ENCODE data around the gene SLC22A6. TPM values are rescaled to one million over a fixed set of nuclear protein-coding genes. Genes with fewer than 3 reads are reported as not detected.

SLC22A6 gene
- total RNA-seq, 1 donor = not detected

DNA sequence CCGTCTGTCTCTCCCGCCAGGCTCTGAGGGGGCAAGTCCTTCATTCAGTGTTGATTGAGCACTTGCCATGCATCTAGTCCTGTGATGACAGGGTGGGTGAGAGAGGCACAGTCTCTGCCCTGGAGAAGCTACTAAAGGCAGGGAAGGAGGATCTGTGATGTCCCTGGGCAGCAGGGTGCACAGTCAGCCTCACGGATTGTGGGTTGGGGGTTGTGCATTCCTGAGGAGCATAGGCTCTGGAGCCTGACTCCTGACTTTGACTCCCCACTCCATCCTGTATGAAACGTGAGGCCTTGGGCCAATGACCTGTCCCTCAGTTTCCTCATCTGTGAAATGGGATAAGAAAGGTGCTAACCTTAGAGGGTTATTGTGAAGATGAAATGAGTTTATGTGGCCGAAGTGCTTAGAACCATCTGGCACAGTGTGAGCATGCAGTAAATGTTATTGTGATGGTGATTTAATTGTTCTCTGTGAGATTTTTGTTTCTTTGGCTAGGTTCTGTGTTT lies 26.2 kb upstream of the SLC22A6 start:
- no peaks in the 10 kb centered on the region for H3K79me2 ChIP-seq (ENCODE audit: insufficient read depth, low read length)
- no peaks in the 10 kb centered on the region for H3K9me3 ChIP-seq (ENCODE audit: low read depth, low read length)
- H4K20me1 ChIP-seq (ENCODE audit: insufficient read depth, low read length) = no peaks in the 10 kb centered on the region
- no peak overlapping the region for H3K4me3 ChIP-seq (ENCODE audit: insufficient read depth, low read length)
- peaks cover 4% of the 10 kb centered on the region for H3K27me3 ChIP-seq (ENCODE audit: insufficient read depth, low read length)
- peak; percentile 8 for DNase-seq (ENCODE audit: insufficient read length, low spot score, missing footprints)
- H2AFZ ChIP-seq (ENCODE audit: low read length) = no peak overlapping the region
- no peak overlapping the region for H3K4me2 ChIP-seq (ENCODE audit: insufficient read depth, low read length)
- H3K36me3 ChIP-seq (ENCODE audit: insufficient read depth, low read length) = no peaks in the 10 kb centered on the region
- no peak overlapping the region for H3K27ac ChIP-seq (ENCODE audit: low read depth, low read length)
- TF ChIP-seq, protein P1, sequence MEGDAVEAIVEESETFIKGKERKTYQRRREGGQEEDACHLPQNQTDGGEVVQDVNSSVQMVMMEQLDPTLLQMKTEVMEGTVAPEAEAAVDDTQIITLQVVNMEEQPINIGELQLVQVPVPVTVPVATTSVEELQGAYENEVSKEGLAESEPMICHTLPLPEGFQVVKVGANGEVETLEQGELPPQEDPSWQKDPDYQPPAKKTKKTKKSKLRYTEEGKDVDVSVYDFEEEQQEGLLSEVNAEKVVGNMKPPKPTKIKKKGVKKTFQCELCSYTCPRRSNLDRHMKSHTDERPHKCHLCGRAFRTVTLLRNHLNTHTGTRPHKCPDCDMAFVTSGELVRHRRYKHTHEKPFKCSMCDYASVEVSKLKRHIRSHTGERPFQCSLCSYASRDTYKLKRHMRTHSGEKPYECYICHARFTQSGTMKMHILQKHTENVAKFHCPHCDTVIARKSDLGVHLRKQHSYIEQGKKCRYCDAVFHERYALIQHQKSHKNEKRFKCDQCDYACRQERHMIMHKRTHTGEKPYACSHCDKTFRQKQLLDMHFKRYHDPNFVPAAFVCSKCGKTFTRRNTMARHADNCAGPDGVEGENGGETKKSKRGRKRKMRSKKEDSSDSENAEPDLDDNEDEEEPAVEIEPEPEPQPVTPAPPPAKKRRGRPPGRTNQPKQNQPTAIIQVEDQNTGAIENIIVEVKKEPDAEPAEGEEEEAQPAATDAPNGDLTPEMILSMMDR (IDR thresholded peaks at IDR 0.05; ENCODE audit: extremely low read depth, low read depth, low read length) = no peak
- no peaks in the 10 kb centered on the region for H3K4me1 ChIP-seq (ENCODE audit: insufficient read depth, low read length)

DNA sequence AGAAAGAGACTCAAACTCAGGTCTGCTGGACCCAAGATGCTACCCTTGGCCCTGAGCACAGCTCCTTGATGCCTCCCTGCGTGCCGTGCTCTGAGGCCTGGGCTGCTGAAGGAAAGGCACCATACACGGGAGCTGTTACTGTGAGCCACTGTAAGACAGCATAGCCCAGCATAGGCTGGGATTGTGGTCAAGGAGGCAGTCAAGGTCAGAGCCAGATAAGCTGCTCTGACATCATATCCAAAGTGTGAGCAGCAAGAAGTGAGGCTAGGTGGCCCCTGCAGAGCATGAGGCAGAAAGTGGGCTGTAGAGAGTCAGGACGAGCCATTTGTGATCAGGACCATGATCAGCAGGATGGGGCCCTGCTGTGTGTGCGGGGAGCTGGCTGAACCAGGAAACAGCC lies 23.2 kb upstream of the SLC22A6 start:
- no peaks in the 10 kb centered on the region for H3K36me3 ChIP-seq (ENCODE audit: insufficient read depth, low read length)
- no peaks in the 10 kb centered on the region for H3K9me3 ChIP-seq (ENCODE audit: low read depth, low read length)
- H2AFZ ChIP-seq (ENCODE audit: low read length) = no peak overlapping the region
- no peaks in the 10 kb centered on the region for H3K27me3 ChIP-seq (ENCODE audit: insufficient read depth, low read length)
- no peak overlapping the region for H3K4me3 ChIP-seq (ENCODE audit: insufficient read depth, low read length)
- DNase-seq (ENCODE audit: insufficient read length, low spot score, missing footprints) = peak; percentile 25
- H3K4me2 ChIP-seq (ENCODE audit: insufficient read depth, low read length) = no peak overlapping the region
- H3K4me1 ChIP-seq (ENCODE audit: insufficient read depth, low read length) = no peaks in the 10 kb centered on the region
- H3K79me2 ChIP-seq (ENCODE audit: insufficient read depth, low read length) = no peaks in the 10 kb centered on the region
- no peaks in the 10 kb centered on the region for H4K20me1 ChIP-seq (ENCODE audit: insufficient read depth, low read length)
- no peak overlapping the region for H3K27ac ChIP-seq (ENCODE audit: low read depth, low read length)
- TF ChIP-seq, protein P1 (IDR thresholded peaks at IDR 0.05; ENCODE audit: extremely low read depth, low read depth, low read length) = no peak

DNA sequence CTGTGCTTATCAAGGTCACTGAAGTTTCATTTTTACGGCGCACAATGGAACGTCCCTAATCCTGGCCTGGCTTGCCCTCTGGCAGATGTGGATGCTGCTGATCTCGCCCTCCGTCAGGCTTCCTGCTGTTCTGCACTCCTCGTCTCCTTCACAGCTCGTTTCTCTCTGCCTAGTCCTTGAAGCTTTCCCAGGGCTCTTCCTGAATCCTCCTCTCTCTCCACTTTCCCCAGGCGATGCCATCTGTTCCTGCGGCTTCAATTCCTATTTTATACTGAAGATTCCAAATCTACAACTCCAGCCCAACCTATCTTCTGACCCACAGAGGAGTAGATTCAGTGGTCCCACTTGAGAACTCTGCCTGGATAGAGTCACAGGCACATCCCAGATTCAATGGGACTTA lies 16.7 kb upstream of the SLC22A6 start:
- Histone ChIP-seq H4K20me1 (ENCODE audit: insufficient read depth, low read length) (no peaks in the 10 kb centered on the region), H3K36me3 (ENCODE audit: insufficient read depth, low read length) (no peaks in the 10 kb centered on the region)
- TF ChIP-seq, protein P1 (IDR thresholded peaks at IDR 0.05; ENCODE audit: extremely low read depth, low read depth, low read length) = no peak

DNA sequence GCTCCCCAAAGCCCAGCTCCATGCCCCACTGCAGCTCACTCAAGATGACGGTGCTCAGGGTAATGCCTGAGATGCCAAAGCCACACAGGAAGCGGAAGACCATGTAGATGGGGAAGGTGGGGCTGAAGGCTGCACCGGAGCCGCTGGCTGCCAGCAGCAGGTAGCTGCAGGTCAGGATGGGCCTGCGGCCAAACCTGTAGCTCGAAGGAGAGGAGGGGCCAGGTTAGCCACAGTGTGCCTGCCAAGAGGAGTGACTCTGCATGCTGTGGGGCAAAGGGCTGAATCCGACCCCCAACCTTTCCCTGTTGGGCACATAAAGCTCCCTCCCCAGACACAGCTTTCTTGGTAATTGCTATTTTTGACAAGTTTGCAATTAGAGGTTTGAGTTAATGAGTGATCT lies 14.9 kb upstream of the SLC22A6 start:
- TF ChIP-seq, protein P1 (IDR thresholded peaks at IDR 0.05; ENCODE audit: extremely low read depth, low read depth, low read length) = no peak
- Histone ChIP-seq H3K27me3 (ENCODE audit: insufficient read depth, low read length) (no peaks in the 10 kb centered on the region), H3K4me1 (ENCODE audit: insufficient read depth, low read length) (no peaks in the 10 kb centered on the region), H2AFZ (ENCODE audit: low read length) (no peak overlapping the region), H3K4me3 (ENCODE audit: insufficient read depth, low read length) (no peak overlapping the region), H3K4me2 (ENCODE audit: insufficient read depth, low read length) (no peak overlapping the region), H3K9me3 (ENCODE audit: low read depth, low read length) (no peaks in the 10 kb centered on the region), H3K27ac (ENCODE audit: low read depth, low read length) (no peak overlapping the region), H3K79me2 (ENCODE audit: insufficient read depth, low read length) (no peaks in the 10 kb centered on the region), H4K20me1 (ENCODE audit: insufficient read depth, low read length) (no peaks in the 10 kb centered on the region), H3K36me3 (ENCODE audit: insufficient read depth, low read length) (no peaks in the 10 kb centered on the region)
- no peak for DNase-seq (ENCODE audit: insufficient read length, low spot score, missing footprints)

More for the DNA sequence above, 16.7 kb upstream of the SLC22A6 start:
- H3K4me1 ChIP-seq (ENCODE audit: insufficient read depth, low read length) = no peaks in the 10 kb centered on the region
- DNase-seq (ENCODE audit: insufficient read length, low spot score, missing footprints) = no peak
- no peak overlapping the region for H3K4me3 ChIP-seq (ENCODE audit: insufficient read depth, low read length)
- H3K9me3 ChIP-seq (ENCODE audit: low read depth, low read length) = no peaks in the 10 kb centered on the region
- H3K79me2 ChIP-seq (ENCODE audit: insufficient read depth, low read length) = no peaks in the 10 kb centered on the region
- H2AFZ ChIP-seq (ENCODE audit: low read length) = no peak overlapping the region
- no peaks in the 10 kb centered on the region for H3K27me3 ChIP-seq (ENCODE audit: insufficient read depth, low read length)
- no peak overlapping the region for H3K4me2 ChIP-seq (ENCODE audit: insufficient read depth, low read length)
- no peak overlapping the region for H3K27ac ChIP-seq (ENCODE audit: low read depth, low read length)

All from osteoblast (primary cell).